Stimulated activated naive CD8-positive, alpha-beta T cell treated with anti-CD3 and anti-CD28 coated beads, Interleukin-15, amount 100 ng/mL, for 72 hours (primary cell): ENCODE measurements around the gene COX7A1.
"Not testable (repeated sequence)": the region's sequence is repeated elsewhere in the genome, so short reads cannot be mapped to it uniquely, and the experiment has no call there.

Experiments
- ATAC-seq: fragments of 150-1000 bp; cut with Tn5 transposase; 2 replicates; pipeline ENCODE4 v1.10.0; 2021; ENCODE audit warnings: mild to moderate bottlenecking, moderate library complexity
- DNase-seq, 2 donors: peaks; one replicate each; pipeline ENCODE4 v3.0.0; 2021 to 2022
- H3K27ac Mint-ChIP-seq, 2 donors: one replicate each; pipeline ENCODE4 v1.8.0; 2022; ENCODE audit warnings: mild to moderate bottlenecking in 2 of 2, mixed read lengths in 2 of 2, moderate library complexity in 2 of 2
- H3K27me3 Mint-ChIP-seq: one replicate; pipeline ENCODE4 v1.8.0; 2022; ENCODE audit warnings: mixed read lengths
- H3K4me1 Mint-ChIP-seq: one replicate; pipeline ENCODE4 v1.8.0; 2022; ENCODE audit warnings: mild to moderate bottlenecking, mixed read lengths
- H3K4me3 Mint-ChIP-seq, 2 donors: one replicate each; pipeline ENCODE4 v1.8.0; 2022; ENCODE audit warnings: mild to moderate bottlenecking in 2 of 2, mixed read lengths in 2 of 2, moderate library complexity in 1 of 2
- H3K9me3 Mint-ChIP-seq, 2 donors: one replicate each; pipeline ENCODE4 v1.8.0; 2022; ENCODE audit warnings: mixed read lengths in 2 of 2

The COX7A1 gene

GRCh38 chr19:36152352-36153091, at the start of gene COX7A1:
Gene COX7A1, minus strand, starts transcription at chr19:36152447. Its CDS starts 40 bp downstream, at chr19:36152407.
- DNase-seq = no peak
- ATAC-seq = no peak
- Mint-ChIP-seq H3K9me3 (no peaks in the 10 kb centered on the region), H3K27me3 (no peaks in the 10 kb centered on the region), H3K4me3 (no peak within 1 kb of the TSS), H3K4me1 (no peaks in the 10 kb centered on the region), H3K27ac (no peak within 1 kb of the TSS)

- Mint-ChIP-seq H3K9me3 (no peaks in the 10 kb centered on the region), H3K27ac (no peak overlapping the region), H3K4me1 (no peaks in the 10 kb centered on the region), H3K4me3 (no peak overlapping the region), H3K27me3 (no peaks in the 10 kb centered on the region)
- DNase-seq = no peak
- no peak for ATAC-seq
These were observed 49.4 kb upstream of the COX7A1 start for GRCh38 chr19:36201684-36202083.

GRCh38 chr19:36198119-36198518, 45.9 kb upstream of the COX7A1 start:
- H3K9me3 Mint-ChIP-seq = no peaks in the 10 kb centered on the region
- no peaks in the 10 kb centered on the region for H3K4me1 Mint-ChIP-seq
- no peak overlapping the region for H3K4me3 Mint-ChIP-seq
- no peak for ATAC-seq
- H3K27ac Mint-ChIP-seq = peak overlapping the region in 1 of 2 donors; percentile 69
- no peak for DNase-seq
- no peaks in the 10 kb centered on the region for H3K27me3 Mint-ChIP-seq

- H3K27me3 Mint-ChIP-seq = no peaks in the 10 kb centered on the region
- H3K9me3 Mint-ChIP-seq = no peaks in the 10 kb centered on the region
- no peak for ATAC-seq
- DNase-seq = no peak
- H3K4me3 Mint-ChIP-seq = no peak overlapping the region
- H3K4me1 Mint-ChIP-seq = no peaks in the 10 kb centered on the region
- no peak overlapping the region for H3K27ac Mint-ChIP-seq
These were observed 44.0 kb upstream of the COX7A1 start for GRCh38 chr19:36196249-36196648.

- DNase-seq, ATAC-seq, H3K9me3 Mint-ChIP-seq, H3K4me1 Mint-ChIP-seq, H3K4me3 Mint-ChIP-seq, H3K27me3 Mint-ChIP-seq: not testable (repeated sequence)
- peak overlapping the region in 1 of 2 donors; percentile 54 for H3K27ac Mint-ChIP-seq
These were observed 34.5 kb upstream of the COX7A1 start for GRCh38 chr19:36186722-36187121.

GRCh38 chr19:36183245-36183628, 31.0 kb upstream of the COX7A1 start:
- ATAC-seq (no peak), DNase-seq (no peak)
- H3K4me3 Mint-ChIP-seq = no peak overlapping the region
- H3K27me3 Mint-ChIP-seq = no peaks in the 10 kb centered on the region
- H3K9me3 Mint-ChIP-seq = no peaks in the 10 kb centered on the region
- H3K4me1 Mint-ChIP-seq = no peaks in the 10 kb centered on the region
- H3K27ac Mint-ChIP-seq = no peak overlapping the region

- no peak overlapping the region for H3K4me3 Mint-ChIP-seq
- H3K27ac Mint-ChIP-seq = no peak overlapping the region
- no peaks in the 10 kb centered on the region for H3K9me3 Mint-ChIP-seq
- DNase-seq (no peak), ATAC-seq (no peak)
- H3K4me1 Mint-ChIP-seq = no peaks in the 10 kb centered on the region
- H3K27me3 Mint-ChIP-seq = no peaks in the 10 kb centered on the region
These were observed 30.5 kb upstream of the COX7A1 start for GRCh38 chr19:36182612-36183244.

GRCh38 chr19:36179077-36179476, 26.8 kb upstream of the COX7A1 start:
- not testable (repeated sequence) for DNase-seq, H3K4me3 Mint-ChIP-seq, H3K4me1 Mint-ChIP-seq, H3K27ac Mint-ChIP-seq, ATAC-seq, H3K27me3 Mint-ChIP-seq, H3K9me3 Mint-ChIP-seq

- not testable (repeated sequence) for ATAC-seq, H3K9me3 Mint-ChIP-seq, H3K27me3 Mint-ChIP-seq, DNase-seq, H3K4me1 Mint-ChIP-seq, H3K4me3 Mint-ChIP-seq
- peak overlapping the region in 1 of 2 donors; percentile 65 for H3K27ac Mint-ChIP-seq
These were observed 21.6 kb upstream of the COX7A1 start for GRCh38 chr19:36173846-36174245.

GRCh38 chr19:36172852-36173251, 20.6 kb upstream of the COX7A1 start:
- Mint-ChIP-seq H3K27me3 (no peaks in the 10 kb centered on the region), H3K4me1 (peaks cover 6% of the 10 kb centered on the region), H3K27ac (no peak overlapping the region), H3K4me3 (no peak overlapping the region), H3K9me3 (no peaks in the 10 kb centered on the region)
- DNase-seq (no peak), ATAC-seq (no peak)

- Mint-ChIP-seq H3K27me3 (no peaks in the 10 kb centered on the region), H3K4me1 (peaks cover 6% of the 10 kb centered on the region), H3K4me3 (no peak overlapping the region), H3K9me3 (no peaks in the 10 kb centered on the region), H3K27ac (peak overlapping the region in 1 of 2 donors; percentile 16)
- DNase-seq (no peak), ATAC-seq (no peak)
These were observed 17.0 kb upstream of the COX7A1 start for GRCh38 chr19:36169084-36169760.

- Mint-ChIP-seq H3K9me3 (no peaks in the 10 kb centered on the region), H3K4me3 (no peak overlapping the region), H3K27me3 (no peaks in the 10 kb centered on the region), H3K27ac (no peak overlapping the region), H3K4me1 (no peaks in the 10 kb centered on the region)
- ATAC-seq = no peak
- DNase-seq = no peak
These were observed 11.6 kb upstream of the COX7A1 start for GRCh38 chr19:36163813-36164212.

- Mint-ChIP-seq H3K4me1 (no peaks in the 10 kb centered on the region), H3K27ac (no peak overlapping the region), H3K4me3 (no peak overlapping the region), H3K27me3 (no peaks in the 10 kb centered on the region), H3K9me3 (no peaks in the 10 kb centered on the region)
- no peak for DNase-seq
- no peak for ATAC-seq
These were observed 8.8 kb upstream of the COX7A1 start for GRCh38 chr19:36160821-36161596.

- no peaks in the 10 kb centered on the region for H3K4me1 Mint-ChIP-seq
- H3K27me3 Mint-ChIP-seq = no peaks in the 10 kb centered on the region
- H3K4me3 Mint-ChIP-seq = no peak overlapping the region
- DNase-seq (no peak), ATAC-seq (no peak)
- no peak overlapping the region for H3K27ac Mint-ChIP-seq
- no peaks in the 10 kb centered on the region for H3K9me3 Mint-ChIP-seq
These were observed 879 bp upstream of the COX7A1 start for GRCh38 chr19:36153126-36153525.

- Mint-ChIP-seq H3K27ac (no peak overlapping the region), H3K4me1 (no peaks in the 10 kb centered on the region), H3K27me3 (no peaks in the 10 kb centered on the region), H3K9me3 (no peaks in the 10 kb centered on the region), H3K4me3 (no peak overlapping the region)
- no peak for ATAC-seq
- DNase-seq = no peak
These were observed 262 bp downstream of the COX7A1 start for GRCh38 chr19:36152019-36152351.
